ENCODE data around the gene PPP4R2. TPM values are rescaled to one million over a fixed set of nuclear protein-coding genes. Genes with fewer than 3 reads are reported as not detected.

The PPP4R2 gene
- total and polyA plus RNA-seq, 2 donors = 36.6 to 79.7 TPM

GRCh38 chr3:73026111-73026759 lies 29.6 kb downstream of the PPP4R2 start:
- Histone ChIP-seq H3K4me3 (ENCODE audit: low read length in 2 of 2) (no peak overlapping the region), H3K27ac (ENCODE audit: low read depth in 1 of 2, low read length in 1 of 2) (no peak overlapping the region), H3K36me3 (ENCODE audit: control insufficient read depth in 2 of 2, insufficient read depth in 2 of 2, low read length in 1 of 2) (no peaks in the 10 kb centered on the region), H3K27me3 (ENCODE audit: control insufficient read depth in 2 of 2, insufficient read depth in 1 of 2, low read length in 1 of 2) (no peaks in the 10 kb centered on the region), H3K4me1 (ENCODE audit: control insufficient read depth in 2 of 2, insufficient read depth in 2 of 2, low read length in 2 of 2) (peaks cover 0 to 3% of the 10 kb centered on the region in 2 donors), H3K9me3 (ENCODE audit: control insufficient read depth in 2 of 2, insufficient read depth in 1 of 2, low read length in 1 of 2) (no peaks in the 10 kb centered on the region)
- 81% methylated on average over 6 of the region's 6 CpGs for WGBS
- no peak for DNase-seq (ENCODE audit: low read depth in 6 of 9, low spot score in 9 of 9)

GRCh38 chr3:73026760-73027113 lies 30.1 kb downstream of the PPP4R2 start:
- no peak for DNase-seq (ENCODE audit: low read depth in 6 of 9, low spot score in 9 of 9)
- H3K36me3 ChIP-seq (ENCODE audit: control insufficient read depth in 2 of 2, insufficient read depth in 2 of 2, low read length in 1 of 2) = no peaks in the 10 kb centered on the region
- H3K27me3 ChIP-seq (ENCODE audit: control insufficient read depth in 2 of 2, insufficient read depth in 1 of 2, low read length in 1 of 2) = no peaks in the 10 kb centered on the region
- H3K27ac ChIP-seq (ENCODE audit: low read depth in 1 of 2, low read length in 1 of 2) = no peak overlapping the region
- no peak overlapping the region for H3K4me3 ChIP-seq (ENCODE audit: low read length in 2 of 2)
- no peaks in the 10 kb centered on the region for H3K9me3 ChIP-seq (ENCODE audit: control insufficient read depth in 2 of 2, insufficient read depth in 1 of 2, low read length in 1 of 2)
- peaks cover 0 to 3% of the 10 kb centered on the region in 2 donors for H3K4me1 ChIP-seq (ENCODE audit: control insufficient read depth in 2 of 2, insufficient read depth in 2 of 2, low read length in 2 of 2)
- WGBS = 96% methylated on average over 2 of the region's 2 CpGs

GRCh38 chr3:73028803-73029202 lies 32.2 kb downstream of the PPP4R2 start:
- Histone ChIP-seq H3K4me1 (ENCODE audit: control insufficient read depth in 2 of 2, insufficient read depth in 2 of 2, low read length in 2 of 2) (peaks cover 0 to 3% of the 10 kb centered on the region in 2 donors), H3K36me3 (ENCODE audit: control insufficient read depth in 2 of 2, insufficient read depth in 2 of 2, low read length in 1 of 2) (no peaks in the 10 kb centered on the region), H3K27ac (ENCODE audit: low read depth in 1 of 2, low read length in 1 of 2) (no peak overlapping the region), H3K27me3 (ENCODE audit: control insufficient read depth in 2 of 2, insufficient read depth in 1 of 2, low read length in 1 of 2) (no peaks in the 10 kb centered on the region), H3K4me3 (ENCODE audit: low read length in 2 of 2) (no peak overlapping the region), H3K9me3 (ENCODE audit: control insufficient read depth in 2 of 2, insufficient read depth in 1 of 2, low read length in 1 of 2) (no peaks in the 10 kb centered on the region)
- no peak for DNase-seq (ENCODE audit: low read depth in 6 of 9, low spot score in 9 of 9)
- 73% methylated on average over 4 of the region's 4 CpGs for WGBS

- no peak for DNase-seq (ENCODE audit: low read depth in 6 of 9, low spot score in 9 of 9)
- H3K36me3 ChIP-seq (ENCODE audit: control insufficient read depth in 2 of 2, insufficient read depth in 2 of 2, low read length in 1 of 2) = peaks cover 0 to 3% of the 10 kb centered on the region in 2 donors
- H3K4me3 ChIP-seq (ENCODE audit: low read length in 2 of 2) = no peak overlapping the region
- 90% methylated on average over 1 of the region's 1 CpG for WGBS
- no peak overlapping the region for H3K27ac ChIP-seq (ENCODE audit: low read depth in 1 of 2, low read length in 1 of 2)
- H3K9me3 ChIP-seq (ENCODE audit: control insufficient read depth in 2 of 2, insufficient read depth in 1 of 2, low read length in 1 of 2) = no peaks in the 10 kb centered on the region
- peaks cover 0 to 3% of the 10 kb centered on the region in 2 donors for H3K4me1 ChIP-seq (ENCODE audit: control insufficient read depth in 2 of 2, insufficient read depth in 2 of 2, low read length in 2 of 2)
- no peaks in the 10 kb centered on the region for H3K27me3 ChIP-seq (ENCODE audit: control insufficient read depth in 2 of 2, insufficient read depth in 1 of 2, low read length in 1 of 2)
These were observed 32.7 kb downstream of the PPP4R2 start for GRCh38 chr3:73029321-73029796.

- peaks cover 0 to 3% of the 10 kb centered on the region in 2 donors for H3K4me1 ChIP-seq (ENCODE audit: control insufficient read depth in 2 of 2, insufficient read depth in 2 of 2, low read length in 2 of 2)
- H3K36me3 ChIP-seq (ENCODE audit: control insufficient read depth in 2 of 2, insufficient read depth in 2 of 2, low read length in 1 of 2) = peaks cover 0 to 9% of the 10 kb centered on the region in 2 donors
These were observed 33.5 kb downstream of the PPP4R2 start for GRCh38 chr3:73030073-73030597.

GRCh38 chr3:73031573-73032103 lies 35.0 kb downstream of the PPP4R2 start:
- no peak overlapping the region for H3K27ac ChIP-seq (ENCODE audit: low read depth in 1 of 2, low read length in 1 of 2)
- no peaks in the 10 kb centered on the region for H3K27me3 ChIP-seq (ENCODE audit: control insufficient read depth in 2 of 2, insufficient read depth in 1 of 2, low read length in 1 of 2)
- WGBS = 87% methylated on average over 2 of the region's 2 CpGs
- DNase-seq (ENCODE audit: low read depth in 6 of 9, low spot score in 9 of 9) = no peak
- peaks cover 0 to 12% of the 10 kb centered on the region in 2 donors for H3K36me3 ChIP-seq (ENCODE audit: control insufficient read depth in 2 of 2, insufficient read depth in 2 of 2, low read length in 1 of 2)
- no peak overlapping the region for H3K4me3 ChIP-seq (ENCODE audit: low read length in 2 of 2)
- no peaks in the 10 kb centered on the region for H3K9me3 ChIP-seq (ENCODE audit: control insufficient read depth in 2 of 2, insufficient read depth in 1 of 2, low read length in 1 of 2)
- peaks cover 0 to 3% of the 10 kb centered on the region in 2 donors for H3K4me1 ChIP-seq (ENCODE audit: control insufficient read depth in 2 of 2, insufficient read depth in 2 of 2, low read length in 2 of 2)

More at GRCh38 chr3:73030073-73030597, 33.5 kb downstream of the PPP4R2 start:
- no peak for DNase-seq (ENCODE audit: low read depth in 6 of 9, low spot score in 9 of 9)
- Histone ChIP-seq H3K27me3 (ENCODE audit: control insufficient read depth in 2 of 2, insufficient read depth in 1 of 2, low read length in 1 of 2) (no peaks in the 10 kb centered on the region), H3K9me3 (ENCODE audit: control insufficient read depth in 2 of 2, insufficient read depth in 1 of 2, low read length in 1 of 2) (no peaks in the 10 kb centered on the region), H3K27ac (ENCODE audit: low read depth in 1 of 2, low read length in 1 of 2) (no peak overlapping the region), H3K4me3 (ENCODE audit: low read length in 2 of 2) (no peak overlapping the region)
- 95% methylated on average over 1 of the region's 1 CpG for WGBS

GRCh38 chr3:73036694-73037591 lies 40.3 kb downstream of the PPP4R2 start:
- Histone ChIP-seq H3K27me3 (ENCODE audit: control insufficient read depth in 2 of 2, insufficient read depth in 1 of 2, low read length in 1 of 2) (no peaks in the 10 kb centered on the region), H3K27ac (ENCODE audit: low read depth in 1 of 2, low read length in 1 of 2) (no peak overlapping the region)
- 92% methylated on average over 3 of the region's 3 CpGs for WGBS

GRCh38 chr3:73041537-73041936 lies 44.9 kb downstream of the PPP4R2 start:
- Histone ChIP-seq H3K4me3 (ENCODE audit: low read length in 2 of 2) (no peak overlapping the region), H3K9me3 (ENCODE audit: control insufficient read depth in 2 of 2, insufficient read depth in 1 of 2, low read length in 1 of 2) (no peaks in the 10 kb centered on the region), H3K36me3 (ENCODE audit: control insufficient read depth in 2 of 2, insufficient read depth in 2 of 2, low read length in 1 of 2) (no peaks in the 10 kb centered on the region), H3K27ac (ENCODE audit: low read depth in 1 of 2, low read length in 1 of 2) (no peak overlapping the region), H3K4me1 (ENCODE audit: control insufficient read depth in 2 of 2, insufficient read depth in 2 of 2, low read length in 2 of 2) (no peaks in the 10 kb centered on the region), H3K27me3 (ENCODE audit: control insufficient read depth in 2 of 2, insufficient read depth in 1 of 2, low read length in 1 of 2) (no peaks in the 10 kb centered on the region)
- WGBS = 86% methylated on average over 3 of the region's 3 CpGs
- no peak for DNase-seq (ENCODE audit: low read depth in 6 of 9, low spot score in 9 of 9)

More at GRCh38 chr3:73036694-73037591, 40.3 kb downstream of the PPP4R2 start:
- Histone ChIP-seq H3K36me3 (ENCODE audit: control insufficient read depth in 2 of 2, insufficient read depth in 2 of 2, low read length in 1 of 2) (peaks cover 0 to 12% of the 10 kb centered on the region in 2 donors), H3K4me3 (ENCODE audit: low read length in 2 of 2) (no peak overlapping the region), H3K4me1 (ENCODE audit: control insufficient read depth in 2 of 2, insufficient read depth in 2 of 2, low read length in 2 of 2) (no peaks in the 10 kb centered on the region), H3K9me3 (ENCODE audit: control insufficient read depth in 2 of 2, insufficient read depth in 1 of 2, low read length in 1 of 2) (no peaks in the 10 kb centered on the region)
- no peak for DNase-seq (ENCODE audit: low read depth in 6 of 9, low spot score in 9 of 9)

GRCh38 chr3:73043414-73043813 lies 46.8 kb downstream of the PPP4R2 start:
- Histone ChIP-seq H3K27ac (ENCODE audit: low read depth in 1 of 2, low read length in 1 of 2) (no peak overlapping the region), H3K4me1 (ENCODE audit: control insufficient read depth in 2 of 2, insufficient read depth in 2 of 2, low read length in 2 of 2) (no peaks in the 10 kb centered on the region), H3K4me3 (ENCODE audit: low read length in 2 of 2) (no peak overlapping the region), H3K9me3 (ENCODE audit: control insufficient read depth in 2 of 2, insufficient read depth in 1 of 2, low read length in 1 of 2) (no peaks in the 10 kb centered on the region), H3K27me3 (ENCODE audit: control insufficient read depth in 2 of 2, insufficient read depth in 1 of 2, low read length in 1 of 2) (no peaks in the 10 kb centered on the region), H3K36me3 (ENCODE audit: control insufficient read depth in 2 of 2, insufficient read depth in 2 of 2, low read length in 1 of 2) (peaks cover 6 to 8% of the 10 kb centered on the region in 2 donors)
- WGBS = 88% methylated on average over 1 of the region's 1 CpG
- no peak for DNase-seq (ENCODE audit: low read depth in 6 of 9, low spot score in 9 of 9)
